Measurements from ENCODE around the gene STT3A.

DNA sequence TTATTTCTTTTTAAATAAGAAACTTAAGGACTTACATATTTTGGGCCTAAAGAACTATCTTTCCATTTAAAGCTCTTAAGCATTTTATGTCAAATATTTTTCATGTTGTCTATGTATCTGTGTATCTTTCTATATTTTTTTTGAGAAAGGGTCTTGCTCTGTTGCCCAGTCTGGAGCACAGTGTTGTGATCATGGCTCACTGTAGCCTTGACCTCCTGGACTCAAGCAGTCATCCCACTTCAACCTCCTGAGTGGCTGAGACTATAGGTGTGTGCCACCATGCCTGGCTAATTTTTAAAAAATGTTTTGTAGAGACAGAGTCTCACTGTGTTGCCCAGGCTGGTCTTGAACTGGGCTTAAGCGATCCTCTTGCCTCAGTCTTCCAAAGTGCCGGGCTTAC is 8.0 kb downstream of the STT3A start:
- TF ChIP-seq, protein P1, sequence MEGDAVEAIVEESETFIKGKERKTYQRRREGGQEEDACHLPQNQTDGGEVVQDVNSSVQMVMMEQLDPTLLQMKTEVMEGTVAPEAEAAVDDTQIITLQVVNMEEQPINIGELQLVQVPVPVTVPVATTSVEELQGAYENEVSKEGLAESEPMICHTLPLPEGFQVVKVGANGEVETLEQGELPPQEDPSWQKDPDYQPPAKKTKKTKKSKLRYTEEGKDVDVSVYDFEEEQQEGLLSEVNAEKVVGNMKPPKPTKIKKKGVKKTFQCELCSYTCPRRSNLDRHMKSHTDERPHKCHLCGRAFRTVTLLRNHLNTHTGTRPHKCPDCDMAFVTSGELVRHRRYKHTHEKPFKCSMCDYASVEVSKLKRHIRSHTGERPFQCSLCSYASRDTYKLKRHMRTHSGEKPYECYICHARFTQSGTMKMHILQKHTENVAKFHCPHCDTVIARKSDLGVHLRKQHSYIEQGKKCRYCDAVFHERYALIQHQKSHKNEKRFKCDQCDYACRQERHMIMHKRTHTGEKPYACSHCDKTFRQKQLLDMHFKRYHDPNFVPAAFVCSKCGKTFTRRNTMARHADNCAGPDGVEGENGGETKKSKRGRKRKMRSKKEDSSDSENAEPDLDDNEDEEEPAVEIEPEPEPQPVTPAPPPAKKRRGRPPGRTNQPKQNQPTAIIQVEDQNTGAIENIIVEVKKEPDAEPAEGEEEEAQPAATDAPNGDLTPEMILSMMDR (IDR thresholded peaks at IDR 0.05 in 2 of 3, conservative IDR thresholded peaks at IDR 0.05 in 1 of 3; ENCODE audit: borderline replicate concordance in 1 of 3, insufficient read depth in 1 of 3, low read depth in 2 of 3, low read length in 2 of 3) = no peak
- TF ChIP-seq EZH2 (IDR thresholded peaks at IDR 0.05) (no peak), POLR2A (IDR thresholded peaks at IDR 0.05; ENCODE audit: borderline replicate concordance, extremely low read depth, insufficient read depth, insufficient read length) (no peak), SIN3A (IDR thresholded peaks at IDR 0.05; ENCODE audit: low read depth) (no peak), JUND (IDR thresholded peaks at IDR 0.05) (no peak), ZNF274 (IDR thresholded peaks at IDR 0.05; ENCODE audit: low read depth, low read length) (no peak), EZH2phosphoT487 (IDR thresholded peaks at IDR 0.05; ENCODE audit: borderline replicate concordance) (no peak), RAD21 (IDR thresholded peaks at IDR 0.05; ENCODE audit: low read depth) (no peak), POLR2AphosphoS5 (IDR thresholded peaks at IDR 0.05; ENCODE audit: low read depth, low read length) (no peak)
- TF ChIP-seq, protein P2, sequence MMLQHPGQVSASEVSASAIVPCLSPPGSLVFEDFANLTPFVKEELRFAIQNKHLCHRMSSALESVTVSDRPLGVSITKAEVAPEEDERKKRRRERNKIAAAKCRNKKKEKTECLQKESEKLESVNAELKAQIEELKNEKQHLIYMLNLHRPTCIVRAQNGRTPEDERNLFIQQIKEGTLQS (IDR thresholded peaks at IDR 0.05) = no peak
- TF ChIP-seq, protein P3, sequence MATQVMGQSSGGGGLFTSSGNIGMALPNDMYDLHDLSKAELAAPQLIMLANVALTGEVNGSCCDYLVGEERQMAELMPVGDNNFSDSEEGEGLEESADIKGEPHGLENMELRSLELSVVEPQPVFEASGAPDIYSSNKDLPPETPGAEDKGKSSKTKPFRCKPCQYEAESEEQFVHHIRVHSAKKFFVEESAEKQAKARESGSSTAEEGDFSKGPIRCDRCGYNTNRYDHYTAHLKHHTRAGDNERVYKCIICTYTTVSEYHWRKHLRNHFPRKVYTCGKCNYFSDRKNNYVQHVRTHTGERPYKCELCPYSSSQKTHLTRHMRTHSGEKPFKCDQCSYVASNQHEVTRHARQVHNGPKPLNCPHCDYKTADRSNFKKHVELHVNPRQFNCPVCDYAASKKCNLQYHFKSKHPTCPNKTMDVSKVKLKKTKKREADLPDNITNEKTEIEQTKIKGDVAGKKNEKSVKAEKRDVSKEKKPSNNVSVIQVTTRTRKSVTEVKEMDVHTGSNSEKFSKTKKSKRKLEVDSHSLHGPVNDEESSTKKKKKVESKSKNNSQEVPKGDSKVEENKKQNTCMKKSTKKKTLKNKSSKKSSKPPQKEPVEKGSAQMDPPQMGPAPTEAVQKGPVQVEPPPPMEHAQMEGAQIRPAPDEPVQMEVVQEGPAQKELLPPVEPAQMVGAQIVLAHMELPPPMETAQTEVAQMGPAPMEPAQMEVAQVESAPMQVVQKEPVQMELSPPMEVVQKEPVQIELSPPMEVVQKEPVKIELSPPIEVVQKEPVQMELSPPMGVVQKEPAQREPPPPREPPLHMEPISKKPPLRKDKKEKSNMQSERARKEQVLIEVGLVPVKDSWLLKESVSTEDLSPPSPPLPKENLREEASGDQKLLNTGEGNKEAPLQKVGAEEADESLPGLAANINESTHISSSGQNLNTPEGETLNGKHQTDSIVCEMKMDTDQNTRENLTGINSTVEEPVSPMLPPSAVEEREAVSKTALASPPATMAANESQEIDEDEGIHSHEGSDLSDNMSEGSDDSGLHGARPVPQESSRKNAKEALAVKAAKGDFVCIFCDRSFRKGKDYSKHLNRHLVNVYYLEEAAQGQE (IDR thresholded peaks at IDR 0.05; ENCODE audit: low read depth) = no peak
- TF ChIP-seq, protein P4, sequence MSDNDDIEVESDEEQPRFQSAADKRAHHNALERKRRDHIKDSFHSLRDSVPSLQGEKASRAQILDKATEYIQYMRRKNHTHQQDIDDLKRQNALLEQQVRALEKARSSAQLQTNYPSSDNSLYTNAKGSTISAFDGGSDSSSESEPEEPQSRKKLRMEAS (IDR thresholded peaks at IDR 0.05) = no peak
